Activated CD8-positive, alpha-beta memory T cell treated with anti-CD3 and anti-CD28 coated beads for 36 hours (primary cell): Measurements from ENCODE around the gene C1GALT1C1L. TPM values are rescaled to one million over a fixed set of nuclear protein-coding genes. Genes with fewer than 3 reads are reported as not detected.
"Not testable (repeated sequence)": the region's sequence is repeated elsewhere in the genome, so short reads cannot be mapped to it uniquely, and the experiment has no call there.

Experiments used
- CTCF ChIA-PET: fragments of 350-600 bp; sonication (Branson Sonifier 250); formaldehyde crosslinking; loops from one replicate; lab custom pipeline; 2021; ENCODE audit warnings: antibody characterized with exemption; lab: Charles Lee
- POLR2A ChIA-PET: fragments of 350-600 bp; sonication (Branson Sonifier 250); formaldehyde crosslinking; loops from one replicate; lab custom pipeline; 2021; ENCODE audit warnings: antibody characterized with exemption; lab: Charles Lee
- total RNA-seq, 2 experiments: library from RNA; stranded (reverse); gene quantifications; one replicate each; pipeline ENCODE4 v1.2.3, GENCODE V29; 2021

The C1GALT1C1L gene
- under 1 TPM in 1 of 2 experiments, not detected in 1; 0.21 TPM for total RNA-seq

- POLR2A ChIA-PET, result no interaction called here
Observed at GRCh38 chr2:43676322-43677050, at the start of gene C1GALT1C1L. Gene C1GALT1C1L, minus strand, starts transcription at chr2:43676429. Its CDS starts 107 bp downstream, at chr2:43676322.

GRCh38 chr2:43725711-43726246, 49.5 kb upstream of the C1GALT1C1L start:
- POLR2A ChIA-PET, result no interaction called here
- CTCF ChIA-PET, result no interaction called here

More at GRCh38 chr2:43676322-43677050, at the start of gene C1GALT1C1L:
- CTCF ChIA-PET, result no interaction called here

GRCh38 chr2:43724728-43725526, 48.7 kb upstream of the C1GALT1C1L start:
- ChIA-PET CTCF (no interaction called here), POLR2A (no interaction called here)

DNA sequence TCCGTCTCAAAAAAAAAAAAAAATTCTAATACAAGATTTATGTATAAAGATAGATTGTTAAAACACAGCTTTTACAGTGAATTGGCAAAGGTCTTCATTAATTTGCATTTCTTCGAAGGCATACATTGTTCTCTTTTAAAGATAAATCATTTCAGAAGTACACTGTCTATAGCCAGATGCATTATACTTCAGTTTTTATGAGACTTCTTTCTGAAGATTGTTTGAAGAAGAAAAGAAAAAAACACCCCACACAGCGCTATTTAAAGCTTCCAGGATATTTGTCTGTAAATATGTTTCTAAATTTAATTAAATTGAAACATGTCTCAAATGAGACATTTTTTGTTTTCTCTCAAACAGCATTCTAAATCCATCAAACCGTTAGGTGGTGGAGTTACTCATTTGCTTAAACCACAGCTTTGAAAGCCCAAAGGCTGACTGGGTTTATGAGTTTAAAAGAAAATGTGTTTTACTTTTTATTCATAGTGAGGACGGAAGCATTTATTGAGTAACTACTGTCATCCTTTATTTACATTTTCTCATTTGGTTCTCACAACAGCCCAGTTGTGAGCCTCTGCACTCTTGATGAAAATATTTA, 42.4 kb upstream of the C1GALT1C1L start:
- ChIA-PET POLR2A (no interaction called here), CTCF (no interaction called here)

DNA sequence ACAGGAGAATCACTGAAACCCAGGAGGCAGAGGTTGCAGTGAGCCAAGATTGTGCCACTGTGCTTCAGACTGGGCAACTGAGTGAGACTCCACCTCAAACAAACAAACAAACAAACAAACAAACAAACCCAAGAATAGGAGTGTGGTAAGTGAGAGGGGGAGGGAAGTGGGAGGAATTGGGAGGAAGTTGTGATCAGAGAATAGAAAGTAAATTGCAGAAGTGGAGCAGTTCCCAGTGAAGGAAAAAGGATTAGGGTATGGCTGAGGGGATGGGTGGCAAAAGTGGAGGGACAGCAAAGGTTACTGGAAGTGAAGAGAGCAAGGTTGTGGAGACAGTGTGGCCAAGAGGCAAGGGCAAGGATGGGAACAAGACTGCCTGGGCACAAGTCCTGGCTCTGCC, 41.1 kb upstream of the C1GALT1C1L start:
- CTCF ChIA-PET, result no interaction called here
- POLR2A ChIA-PET, result no interaction called here

- ChIA-PET POLR2A (no interaction called here), CTCF (no interaction called here)
Observed at GRCh38 chr2:43715300-43716098, 39.3 kb upstream of the C1GALT1C1L start.

GRCh38 chr2:43714164-43714563, 37.9 kb upstream of the C1GALT1C1L start:
- CTCF ChIA-PET, result no interaction called here
- POLR2A ChIA-PET, result no interaction called here

- ChIA-PET POLR2A (no interaction called here), CTCF (no interaction called here)
Observed at GRCh38 chr2:43710866-43711265, 34.6 kb upstream of the C1GALT1C1L start.

DNA sequence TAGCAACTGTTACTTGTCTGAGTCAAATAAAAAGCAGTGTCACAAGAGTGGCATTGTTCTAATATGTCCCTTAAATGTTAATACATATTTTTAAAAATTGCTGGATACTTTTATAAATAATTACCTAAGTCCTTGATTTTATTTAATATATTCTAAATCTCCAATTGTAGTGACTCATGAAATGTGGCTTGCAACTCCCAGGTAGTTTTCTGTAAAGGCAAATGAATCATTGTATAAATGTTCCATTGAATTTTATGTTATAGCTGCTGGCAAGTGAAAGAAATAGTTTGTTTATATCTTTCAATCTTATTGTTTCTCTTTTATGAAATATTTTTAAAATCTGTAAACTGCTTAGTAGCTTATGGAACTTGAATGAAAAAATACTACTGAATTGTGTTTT, 32.7 kb upstream of the C1GALT1C1L start:
- CTCF ChIA-PET, result no interaction called here
- POLR2A ChIA-PET, result no interaction called here

DNA sequence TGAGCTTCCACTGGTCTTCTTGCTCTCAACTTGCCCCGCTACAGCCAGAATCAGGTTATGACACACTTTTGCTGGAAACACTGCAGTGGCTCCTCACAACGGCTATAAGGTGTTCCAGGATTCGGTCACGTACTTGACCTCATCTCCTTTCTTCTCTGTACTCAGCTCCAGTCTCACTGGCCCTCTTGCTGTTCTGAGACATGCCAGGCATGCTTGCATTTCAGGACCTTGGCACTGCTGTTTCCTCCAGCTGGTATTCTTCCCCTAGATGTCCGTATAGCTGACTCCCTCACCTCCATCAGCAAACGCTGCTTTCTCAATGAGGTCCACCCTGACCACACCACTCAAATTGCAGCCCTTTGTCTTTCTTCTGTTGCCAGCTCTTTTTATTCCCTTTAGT, 31.9 kb upstream of the C1GALT1C1L start:
- ChIA-PET CTCF (no interaction called here), POLR2A (no interaction called here)

GRCh38 chr2:43707255-43708015, 31.2 kb upstream of the C1GALT1C1L start:
- CTCF ChIA-PET, result interaction anchor here (0.7 kb wide), 1 partner anchor 282 kb away, joined by 3 read pairs; no protein-coding TSS in a partner anchor
- POLR2A ChIA-PET, result no interaction called here

GRCh38 chr2:43701111-43701510, 24.9 kb upstream of the C1GALT1C1L start:
- ChIA-PET POLR2A (no interaction called here), CTCF (interaction anchor here (0.7 kb wide), 2 partner anchors 28 to 517 kb away, joined by 3 to 4 read pairs; no protein-coding TSS in a partner anchor)

DNA sequence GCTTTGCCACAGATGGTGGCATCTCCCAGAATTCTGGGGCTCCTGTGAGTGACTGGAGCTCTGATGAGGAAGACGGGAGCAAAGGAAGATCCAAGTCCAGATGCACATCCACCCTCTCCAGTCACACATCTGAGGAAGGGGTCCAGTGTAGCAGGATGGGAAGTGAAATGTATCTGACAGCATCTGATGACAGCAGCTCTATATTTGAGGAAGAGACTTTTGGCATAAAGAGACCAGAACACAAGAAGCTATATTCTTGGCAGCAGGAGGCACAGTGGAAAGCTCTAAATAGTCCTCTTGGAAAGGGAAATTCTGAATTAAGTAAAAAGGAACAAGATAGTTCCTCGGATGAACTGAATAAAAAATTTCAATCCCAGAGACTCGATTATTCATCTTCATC, 23.5 kb upstream of the C1GALT1C1L start:
- ChIA-PET POLR2A (no interaction called here), CTCF (interaction anchor here (0.7 kb wide), 1 partner anchor 990 kb away, joined by 3 read pairs; no protein-coding TSS in a partner anchor)

- CTCF ChIA-PET, POLR2A ChIA-PET: not testable (repeated sequence)
Observed at GRCh38 chr2:43698140-43698539, 21.9 kb upstream of the C1GALT1C1L start.

GRCh38 chr2:43692428-43692994, 16.3 kb upstream of the C1GALT1C1L start:
- ChIA-PET POLR2A (no interaction called here), CTCF (no interaction called here)

- CTCF ChIA-PET, result no interaction called here
- POLR2A ChIA-PET, result no interaction called here
Observed at GRCh38 chr2:43689999-43690398, 13.8 kb upstream of the C1GALT1C1L start.

- CTCF ChIA-PET, result no interaction called here
- POLR2A ChIA-PET, result no interaction called here
Observed at GRCh38 chr2:43685357-43685756, 9.1 kb upstream of the C1GALT1C1L start.

GRCh38 chr2:43677783-43678182, 1.6 kb upstream of the C1GALT1C1L start:
- POLR2A ChIA-PET, CTCF ChIA-PET: not testable (repeated sequence)
